HepG2 (cell line): ENCODE results near the gene HSPB7. TPM values are rescaled to one million over a fixed set of nuclear protein-coding genes. Genes with fewer than 3 reads are reported as not detected.

Experiments used
- ADNP ChIP-seq: sonication (generic); formaldehyde crosslinking; IDR thresholded peaks from 2 replicates; pipeline ENCODE4 v1.4.0; 2020; ENCODE audit warnings: missing genetic modification reagents
- FOXP4 ChIP-seq: sonication (generic); formaldehyde crosslinking; IDR thresholded peaks from 2 replicates; pipeline ENCODE4 v1.4.0; 2020; ENCODE audit warnings: missing genetic modification reagents
- KLF16 ChIP-seq, 2 experiments: sonication (generic) in 1 of 2; formaldehyde crosslinking in 1 of 2; IDR thresholded peaks; 2 replicates each; pipeline versions ENCODE4 v1.6.1 to v1.8.0; 2016 to 2023; ENCODE audit warnings: missing genetic modification reagents in 2 of 2, missing compliant biosample characterization in 1 of 2
- KLF6 ChIP-seq: IDR thresholded peaks from 2 replicates; pipeline ENCODE4 v1.8.0; 2016; ENCODE audit warnings: missing biosample characterization, missing genetic modification reagents
- NCOR1 ChIP-seq: fragments of 200-600 bp; sonication (generic); IDR thresholded peaks from 2 replicates; pipeline ENCODE4 v1.7.0; 2017; ENCODE audit warnings: antibody characterized with exemption, low read length, borderline replicate concordance
- NFKBIZ ChIP-seq: IDR thresholded peaks from 2 replicates; pipeline ENCODE4 v1.6.1; 2018; ENCODE audit warnings: missing genetic modification reagents, missing compliant biosample characterization
- SALL1 ChIP-seq: sonication (generic); formaldehyde crosslinking; IDR thresholded peaks from 2 replicates; pipeline ENCODE4 v1.8.0; 2022; ENCODE audit warnings: mild to moderate bottlenecking, missing genetic modification reagents
- TCF12 ChIP-seq, 2 experiments: fragments of 450-650 bp in 1 of 2; sonication (generic) in 1 of 2; formaldehyde crosslinking in 1 of 2; IDR thresholded peaks; 2 replicates each; pipeline versions ENCODE4 v1.6.1 to v1.8.0; 2017 to 2022; ENCODE audit warnings: antibody characterized with exemption in 1 of 2, mild to moderate bottlenecking in 1 of 2, missing genetic modification reagents in 1 of 2, moderate library complexity in 1 of 2
- ZNF558 ChIP-seq: sonication (generic); formaldehyde crosslinking; IDR thresholded peaks from 2 replicates; pipeline ENCODE4 v1.9.0; 2022; ENCODE audit warnings: mild to moderate bottlenecking, missing genetic modification reagents, borderline replicate concordance
- ZNF670 ChIP-seq: sonication (generic); formaldehyde crosslinking; IDR thresholded peaks from 2 replicates; pipeline ENCODE4 v1.8.0; 2022; ENCODE audit warnings: mild to moderate bottlenecking, missing genetic modification reagents, borderline replicate concordance
- polyA plus RNA-seq, 8 experiments: library from polyadenylated mRNA; depleted of rRNA in 3 of 8; stranded (reverse) in 7 of 8; unstranded in 1 of 8; fragments of >200 nt; fragmentation: Illumina TruSeq in 4 of 8; extraction: Trizol in 4 of 8; gene quantifications; 2 replicates each; pipeline versions ENCODE4 v1.2.1 to v1.2.3, GENCODE V29; 2011 to 2016; ENCODE audit warnings: low read depth in 4 of 8, missing spikeins in 1 of 8, mixed read lengths in 1 of 8; ENCODE audit not compliant: insufficient read depth in 1 of 8
- total RNA-seq, 5 experiments: library from RNA; depleted of rRNA; stranded (reverse); fragments of >200 nt; fragmentation: Illumina TruSeq; extraction: Trizol; gene quantifications; 2 replicates each; pipeline ENCODE4 v1.2.3, GENCODE V29; 2016; ENCODE audit warnings: low read depth in 1 of 5
- TF ChIP-seq, protein P1 (sequence below), 2 experiments: sonication (generic) in 1 of 2; formaldehyde crosslinking in 1 of 2; IDR thresholded peaks; 2 replicates each; pipeline versions ENCODE4 v1.5.1 to v1.6.1; 2011 to 2020; ENCODE audit warnings: borderline replicate concordance in 1 of 2, low read depth in 1 of 2, low read length in 1 of 2, mild to moderate bottlenecking in 1 of 2, missing genetic modification reagents in 1 of 2, moderate library complexity in 1 of 2
- TF ChIP-seq, protein P2 (sequence below): sonication (generic); formaldehyde crosslinking; IDR thresholded peaks from 2 replicates; pipeline ENCODE4 v1.5.0; 2020; ENCODE audit warnings: mild to moderate bottlenecking, missing genetic modification reagents, borderline replicate concordance
- TF ChIP-seq, protein P3 (sequence below): IDR thresholded peaks from 2 replicates; pipeline ENCODE4 v1.6.1; 2012; ENCODE audit warnings: low read depth, low read length, improper control_type of control experiment

HSPB7 gene
- total and polyA plus RNA-seq, 2 of the 13 experiments (the other 11 are each of a cell fraction or from before 2014, with no cell fraction given), result 0.20 TPM; not detected in 1

DNA sequence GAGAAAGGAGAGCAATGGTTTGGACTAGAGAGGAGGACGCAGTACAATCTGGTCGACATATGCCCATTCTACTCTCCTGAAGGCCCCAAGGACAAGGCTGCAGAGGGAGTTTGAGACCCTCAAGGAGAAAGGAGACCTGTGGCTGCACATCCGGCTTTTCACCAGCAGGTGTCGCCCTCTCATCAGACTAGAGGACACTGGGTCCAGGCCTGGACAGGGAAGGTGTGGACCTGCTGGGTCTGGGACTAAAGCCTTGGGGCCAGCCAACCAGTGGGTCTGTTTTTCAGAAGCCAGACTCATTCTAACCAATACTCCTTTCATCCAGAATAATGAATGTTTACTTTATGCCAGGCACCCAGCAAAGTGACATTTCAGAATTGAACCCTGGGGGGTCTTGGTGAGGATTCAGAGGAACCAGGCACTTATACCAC is 8.8 kb downstream of the HSPB7 start (continued):
- TF ChIP-seq ZNF558 (no peak), ZNF670 (CRISPR knock-in tag) (no peak), ADNP (CRISPR knock-in tag) (no peak), KLF16 (CRISPR knock-in tag; IDR thresholded peaks at IDR 0.05) (0 out of 4 replicates have a peak, but pooled peaks of 1 of the 2 experiments have one; percentile 49), KLF6 (CRISPR knock-in tag) (no peak), NCOR1 (no peak), SALL1 (peak; percentile 53), NFKBIZ (CRISPR knock-in tag) (no peak), TCF12 (IDR thresholded peaks at IDR 0.05) (no peak), TCF12 (CRISPR knock-in tag; IDR thresholded peaks at IDR 0.05) (no peak), FOXP4 (no peak)
- TF ChIP-seq, protein P1, sequence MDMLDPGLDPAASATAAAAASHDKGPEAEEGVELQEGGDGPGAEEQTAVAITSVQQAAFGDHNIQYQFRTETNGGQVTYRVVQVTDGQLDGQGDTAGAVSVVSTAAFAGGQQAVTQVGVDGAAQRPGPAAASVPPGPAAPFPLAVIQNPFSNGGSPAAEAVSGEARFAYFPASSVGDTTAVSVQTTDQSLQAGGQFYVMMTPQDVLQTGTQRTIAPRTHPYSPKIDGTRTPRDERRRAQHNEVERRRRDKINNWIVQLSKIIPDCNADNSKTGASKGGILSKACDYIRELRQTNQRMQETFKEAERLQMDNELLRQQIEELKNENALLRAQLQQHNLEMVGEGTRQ (IDR thresholded peaks at IDR 0.05; ENCODE audit: low read depth, low read length), result no peak
- TF ChIP-seq, protein P1 (CRISPR knock-in tag; IDR thresholded peaks at IDR 0.05; ENCODE audit: borderline replicate concordance), result no peak
- TF ChIP-seq, protein P2, sequence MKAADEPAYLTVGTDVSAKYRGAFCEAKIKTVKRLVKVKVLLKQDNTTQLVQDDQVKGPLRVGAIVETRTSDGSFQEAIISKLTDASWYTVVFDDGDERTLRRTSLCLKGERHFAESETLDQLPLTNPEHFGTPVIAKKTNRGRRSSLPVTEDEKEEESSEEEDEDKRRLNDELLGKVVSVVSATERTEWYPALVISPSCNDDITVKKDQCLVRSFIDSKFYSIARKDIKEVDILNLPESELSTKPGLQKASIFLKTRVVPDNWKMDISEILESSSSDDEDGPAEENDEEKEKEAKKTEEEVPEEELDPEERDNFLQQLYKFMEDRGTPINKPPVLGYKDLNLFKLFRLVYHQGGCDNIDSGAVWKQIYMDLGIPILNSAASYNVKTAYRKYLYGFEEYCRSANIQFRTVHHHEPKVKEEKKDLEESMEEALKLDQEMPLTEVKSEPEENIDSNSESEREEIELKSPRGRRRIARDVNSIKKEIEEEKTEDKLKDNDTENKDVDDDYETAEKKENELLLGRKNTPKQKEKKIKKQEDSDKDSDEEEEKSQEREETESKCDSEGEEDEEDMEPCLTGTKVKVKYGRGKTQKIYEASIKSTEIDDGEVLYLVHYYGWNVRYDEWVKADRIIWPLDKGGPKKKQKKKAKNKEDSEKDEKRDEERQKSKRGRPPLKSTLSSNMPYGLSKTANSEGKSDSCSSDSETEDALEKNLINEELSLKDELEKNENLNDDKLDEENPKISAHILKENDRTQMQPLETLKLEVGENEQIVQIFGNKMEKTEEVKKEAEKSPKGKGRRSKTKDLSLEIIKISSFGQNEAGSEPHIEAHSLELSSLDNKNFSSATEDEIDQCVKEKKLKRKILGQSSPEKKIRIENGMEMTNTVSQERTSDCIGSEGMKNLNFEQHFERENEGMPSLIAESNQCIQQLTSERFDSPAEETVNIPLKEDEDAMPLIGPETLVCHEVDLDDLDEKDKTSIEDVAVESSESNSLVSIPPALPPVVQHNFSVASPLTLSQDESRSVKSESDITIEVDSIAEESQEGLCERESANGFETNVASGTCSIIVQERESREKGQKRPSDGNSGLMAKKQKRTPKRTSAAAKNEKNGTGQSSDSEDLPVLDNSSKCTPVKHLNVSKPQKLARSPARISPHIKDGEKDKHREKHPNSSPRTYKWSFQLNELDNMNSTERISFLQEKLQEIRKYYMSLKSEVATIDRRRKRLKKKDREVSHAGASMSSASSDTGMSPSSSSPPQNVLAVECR (CRISPR knock-in tag), result no peak
- TF ChIP-seq, protein P3, sequence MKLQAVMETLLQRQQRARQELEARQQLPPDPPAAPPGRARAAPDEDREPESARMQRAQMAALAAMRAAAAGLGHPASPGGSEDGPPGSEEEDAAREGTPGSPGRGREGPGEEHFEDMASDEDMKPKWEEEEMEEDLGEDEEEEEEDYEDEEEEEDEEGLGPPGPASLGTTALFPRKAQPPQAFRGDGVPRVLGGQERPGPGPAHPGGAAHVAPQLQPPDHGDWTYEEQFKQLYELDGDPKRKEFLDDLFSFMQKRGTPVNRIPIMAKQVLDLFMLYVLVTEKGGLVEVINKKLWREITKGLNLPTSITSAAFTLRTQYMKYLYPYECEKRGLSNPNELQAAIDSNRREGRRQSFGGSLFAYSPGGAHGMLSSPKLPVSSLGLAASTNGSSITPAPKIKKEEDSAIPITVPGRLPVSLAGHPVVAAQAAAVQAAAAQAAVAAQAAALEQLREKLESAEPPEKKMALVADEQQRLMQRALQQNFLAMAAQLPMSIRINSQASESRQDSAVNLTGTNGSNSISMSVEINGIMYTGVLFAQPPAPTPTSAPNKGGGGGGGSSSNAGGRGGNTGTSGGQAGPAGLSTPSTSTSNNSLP, result no peak
